IMR-90 (cell line): Measurements from ENCODE around the gene TMEM145. TPM values are rescaled to one million over a fixed set of nuclear protein-coding genes. Genes with fewer than 3 reads are reported as not detected.

Source experiments
- ATAC-seq: fragments of 200-7000 bp; cut with Tn5 transposase; 2 replicates; pipeline ENCODE4 v1.9.1; 2020; ENCODE audit warnings: low read depth, mild to moderate bottlenecking, moderate library complexity
- BruUV-seq: library from RNA; stranded (reverse); fragments of 400-500 nt; replicated peaks from 2 replicates; lab custom pipeline; 2021; lab: Mats Ljungman, UMichigan
- CTCF ChIA-PET: fragments of 300-600 bp; formaldehyde crosslinking; extraction: SDS; loops from one replicate; lab custom pipeline; 2021; ENCODE audit warnings: antibody characterized with exemption; lab: Yijun Ruan, JAX
- POLR2A ChIA-PET: fragments of 300-600 bp; sonication (Branson Sonifier 250); formaldehyde crosslinking; loops from one replicate; lab custom pipeline; 2022; ENCODE audit warnings: antibody characterized with exemption; ENCODE audit not compliant: unreplicated experiment; lab: Charles Lee
- DNase-seq: peaks from one replicate; pipeline ENCODE4 v3.0.0; 2013
- H2AFZ ChIP-seq: replicated peaks from 2 replicates; pipeline ENCODE3; 2013; ENCODE audit warnings: low read length, mild to moderate bottlenecking; ENCODE audit not compliant: poor library complexity
- H2AK5ac ChIP-seq: 2 replicates; pipeline ENCODE4 v1.6.1; 2013; ENCODE audit warnings: low read depth, low read length, inconsistent platforms
- H2AK9ac ChIP-seq: replicated peaks from 2 replicates; pipeline ENCODE3; 2013; ENCODE audit warnings: mild to moderate bottlenecking, low read depth, low read length, moderate library complexity; ENCODE audit not compliant: poor library complexity
- H2BK120ac ChIP-seq: 2 replicates; pipeline ENCODE4 v1.6.1; 2013; ENCODE audit warnings: low read depth, low read length, inconsistent platforms
- H2BK15ac ChIP-seq: 3 replicates; pipeline ENCODE4 v1.6.1; 2013; ENCODE audit warnings: low read depth, low read length, inconsistent platforms
- H2BK20ac ChIP-seq: 2 replicates; pipeline ENCODE4 v1.6.1; 2013; ENCODE audit warnings: low read depth, mild to moderate bottlenecking, inconsistent platforms, low read length, moderate library complexity
- H2BK5ac ChIP-seq: 2 replicates; pipeline ENCODE4 v1.6.1; 2013; ENCODE audit warnings: mild to moderate bottlenecking, low read depth, low read length, inconsistent platforms; ENCODE audit not compliant: poor library complexity, severe bottlenecking
- H3K14ac ChIP-seq: replicated peaks from 2 replicates; pipeline ENCODE4 v1.6.1; 2013; ENCODE audit warnings: low read depth, low read length, inconsistent platforms
- H3K18ac ChIP-seq: 2 replicates; pipeline ENCODE4 v1.6.1; 2013; ENCODE audit warnings: low read depth, low read length, control low read depth
- H3K23ac ChIP-seq: 2 replicates; pipeline ENCODE4 v1.6.1; 2013; ENCODE audit warnings: low read depth, low read length, inconsistent platforms
- H3K27ac ChIP-seq: 2 replicates; pipeline ENCODE4 v1.5.1; 2013; ENCODE audit warnings: mild to moderate bottlenecking, control low read depth, low read length; ENCODE audit not compliant: insufficient read depth
- H3K27me3 ChIP-seq: 2 replicates; pipeline ENCODE4 v1.6.1; 2013; ENCODE audit warnings: low read length; ENCODE audit not compliant: control insufficient read depth, insufficient read depth
- H3K36me3 ChIP-seq: 2 replicates; pipeline ENCODE4 v1.6.1; 2013; ENCODE audit warnings: low read length, mixed read lengths; ENCODE audit not compliant: control insufficient read depth, insufficient read depth
- H3K4ac ChIP-seq: 2 replicates; pipeline ENCODE4 v1.6.1; 2013; ENCODE audit warnings: low read depth, low read length, inconsistent platforms
- H3K4me1 ChIP-seq: 2 replicates; pipeline ENCODE4 v1.6.1; 2013; ENCODE audit warnings: low read length, mixed read lengths; ENCODE audit not compliant: control insufficient read depth, insufficient read depth
- H3K4me2 ChIP-seq: 2 replicates; pipeline ENCODE4 v1.6.1; 2013; ENCODE audit warnings: low read depth, mild to moderate bottlenecking, control low read depth, low read length, moderate library complexity
- H3K4me3 ChIP-seq: 2 replicates; pipeline ENCODE4 v1.5.1; 2013; ENCODE audit warnings: low read depth, mild to moderate bottlenecking, control low read depth, low read length, moderate library complexity; ENCODE audit not compliant: insufficient read depth
- H3K56ac ChIP-seq: 2 replicates; pipeline ENCODE4 v1.6.1; 2013; ENCODE audit warnings: low read length, inconsistent platforms; ENCODE audit not compliant: insufficient read depth; ENCODE audit errors: extremely low read depth
- H3K79me1 ChIP-seq, 2 experiments: 2 replicates each; pipeline ENCODE4 v1.6.1; 2013; ENCODE audit warnings: low read length in 2 of 2, inconsistent platforms in 1 of 2, low read depth in 1 of 2
- H3K9ac ChIP-seq: 2 replicates; pipeline ENCODE4 v1.6.1; 2013; ENCODE audit warnings: low read depth, low read length, control low read depth
- H3K9me1 ChIP-seq: 2 replicates; pipeline ENCODE4 v1.6.1; 2013; ENCODE audit warnings: low read length, inconsistent platforms; ENCODE audit not compliant: insufficient read depth
- H3K9me3 ChIP-seq: 2 replicates; pipeline ENCODE4 v1.6.1; 2013; ENCODE audit warnings: low read length; ENCODE audit not compliant: control insufficient read depth, insufficient read depth
- H4K20me1 ChIP-seq: 2 replicates; pipeline ENCODE4 v1.6.1; 2013; ENCODE audit warnings: low read length, inconsistent platforms; ENCODE audit not compliant: insufficient read depth
- H4K5ac ChIP-seq: 2 replicates; pipeline ENCODE4 v1.6.1; 2013; ENCODE audit warnings: mild to moderate bottlenecking, low read depth, low read length, control low read depth
- H4K8ac ChIP-seq, 2 experiments: 2 replicates each; pipeline ENCODE4 v1.6.1; 2013; ENCODE audit warnings: low read depth in 2 of 2, low read length in 2 of 2, control low read depth in 1 of 2, inconsistent platforms in 1 of 2
- H4K91ac ChIP-seq: 2 replicates; pipeline ENCODE4 v1.6.1; 2013; ENCODE audit warnings: low read depth, low read length, inconsistent platforms; ENCODE audit not compliant: insufficient read depth
- FOS ChIP-seq: fragments of 150-350 bp; IDR thresholded peaks from 2 replicates; pipeline ENCODE4 v1.6.1; 2016; ENCODE audit warnings: low read depth, low read length
- WGBS, 2 experiments: methylation state at CpG; one replicate each; pipeline versions ENCODE4 v1.1.5 to v1.1.7; 2013; ENCODE audit warnings: missing lambda C conversion rate in 2 of 2; ENCODE audit not compliant: insufficient read length in 1 of 2; ENCODE audit errors: extremely low coverage in 2 of 2; 5-methylcytosine and 5-hydroxymethylcytosine counted together
- dilution Hi-C: fragments of 300-500 bp; cut with HindIII; formaldehyde crosslinking; loops from one replicate; pipeline ENCODE4 v1.14.3; 2018; ENCODE audit warnings: low sequenced_read_pairs; ENCODE audit not compliant: unreplicated experiment
- in situ Hi-C: fragments of 300-500 bp; cut with MboI; formaldehyde crosslinking; loops from 3 replicates; pipeline ENCODE4 v1.14.3; 2019; ENCODE audit warnings: low sequenced_read_pairs, inconsistent platforms, mixed read lengths
- intact Hi-C: fragments of 100-400 bp; cut with micrococcal nuclease; formaldehyde crosslinking; loops from 2 replicates; pipeline ENCODE4 v1.10.0; 2022
- polyA plus RNA-seq, 3 experiments: library from polyadenylated mRNA; depleted of rRNA; stranded (reverse); fragments of >200 nt; gene quantifications; 2 replicates each; pipeline ENCODE4 v1.2.3, GENCODE V29; 2012; ENCODE audit warnings: low replicate concordance in 1 of 3
- total RNA-seq: library from RNA; depleted of rRNA; stranded (reverse); fragments of >200 nt; gene quantifications from 2 replicates; pipeline ENCODE4 v1.2.3, GENCODE V29; 2012

Gene TMEM145
- total and polyA plus RNA-seq, 2 of the 4 experiments (the other 2 are of a cell fraction), result under 0.01 to 0.41 TPM

- intact Hi-C loops, result no loop called here
- H3K4ac ChIP-seq, result peak overlapping the region; percentile 71
- H3K36me3 ChIP-seq, result no peaks in the 10 kb centered on the region
- H2BK15ac ChIP-seq, result peak overlapping the region; percentile 17; the same call in 1 of the 3 replicates
- no peak overlapping the region; the same call in 1 of the 2 replicates for H4K5ac ChIP-seq
- H3K27me3 ChIP-seq, result no peaks in the 10 kb centered on the region
- dilution Hi-C loops, result no loop called here
- 0 out of 2 replicates have a peak overlapping the region, but pooled peaks have one; percentile 15 for H4K91ac ChIP-seq
- ATAC-seq (no peak), DNase-seq (no peak)
- peak overlapping the region; percentile 67 for H3K14ac ChIP-seq
- H2AK5ac ChIP-seq, result peak overlapping the region; percentile 56; the same call in 1 of the 2 replicates
- H4K20me1 ChIP-seq, result no peaks in the 10 kb centered on the region
- in situ Hi-C loops, result no loop called here
- POLR2A ChIA-PET, result no interaction called here
- peaks cover 10% of the 10 kb centered on the region for H3K4me1 ChIP-seq
- peak overlapping the region; percentile 21 to 58; a peak in 2 of 4 replicates for H4K8ac ChIP-seq
- H3K27ac ChIP-seq, result peak overlapping the region; percentile 42
- H3K56ac ChIP-seq, result no peak overlapping the region
- peak overlapping the region; percentile 76 for H3K4me2 ChIP-seq
- H2BK5ac ChIP-seq, result peak overlapping the region; percentile 40
- H2AK9ac ChIP-seq, result peak overlapping the region; percentile 63
- no TSS peak for BruUV-seq
- 5% methylated on average over 10 of the region's 13 CpGs; no CpG with 5 or more reads in 1 of the 2 experiments for WGBS, 2 experiments
- CTCF ChIA-PET, result no interaction called here
- no peak overlapping the region; the same call in 1 of the 2 replicates for H2BK20ac ChIP-seq
- no peak overlapping the region for H3K18ac ChIP-seq
- H3K9me3 ChIP-seq, result no peaks in the 10 kb centered on the region
- H3K9ac ChIP-seq, result peak overlapping the region; percentile 58
- peak overlapping the region; percentile 69 for H3K23ac ChIP-seq
- peaks cover 4% of the 10 kb centered on the region for H3K9me1 ChIP-seq
- no peak for TF ChIP-seq FOS
- peak overlapping the region; percentile 99 for H2AFZ ChIP-seq
- H2BK120ac ChIP-seq, result peak overlapping the region; percentile 13
- H3K4me3 ChIP-seq, result peak overlapping the region; percentile 45
- H3K79me1 ChIP-seq, result peaks cover 15 to 29% of the 10 kb centered on the region in 2 experiments
Observed at GRCh38 chr19:42267644-42268141, 45.4 kb upstream of the TMEM145 start.
